GM19238 (cell line): ENCODE data around the gene ABHD12.
"Not testable (repeated sequence)": the region's sequence is repeated elsewhere in the genome, so short reads cannot be mapped to it uniquely, and the experiment has no call there.

ENCODE experiments used
- DNase-seq: peaks from one replicate; pipeline ENCODE4 v3.0.0; 2011; ENCODE audit warnings: low spot score; ENCODE audit not compliant: insufficient read length

The ABHD12 gene

GRCh38 chr20:25278636-25279361 lies 111.8 kb downstream of the ABHD12 start:
- no peak for DNase-seq

- no peak for DNase-seq
Measured at GRCh38 chr20:25277941-25278521, 112.6 kb downstream of the ABHD12 start.

- no peak for DNase-seq
Measured at GRCh38 chr20:25277051-25277801, 113.4 kb downstream of the ABHD12 start.

GRCh38 chr20:25276533-25277050 lies 114.0 kb downstream of the ABHD12 start:
- no peak for DNase-seq

- DNase-seq = no peak
Measured at GRCh38 chr20:25275813-25276532, 114.7 kb downstream of the ABHD12 start.

- DNase-seq = no peak
Measured at GRCh38 chr20:25274891-25275812, 115.5 kb downstream of the ABHD12 start.

- DNase-seq = no peak
Measured at GRCh38 chr20:25274481-25274880, 116.2 kb downstream of the ABHD12 start.

GRCh38 chr20:25273541-25274358 lies 116.9 kb downstream of the ABHD12 start:
- DNase-seq = no peak

GRCh38 chr20:25273046-25273445 lies 117.6 kb downstream of the ABHD12 start:
- DNase-seq = no peak

GRCh38 chr20:25272223-25273000 lies 118.2 kb downstream of the ABHD12 start:
- no peak for DNase-seq

GRCh38 chr20:25271486-25272222 lies 119.0 kb downstream of the ABHD12 start:
- DNase-seq = no peak

- DNase-seq = no peak
Measured at GRCh38 chr20:25270829-25271251, 119.8 kb downstream of the ABHD12 start.

- DNase-seq = no peak
Measured at GRCh38 chr20:25269833-25270170, 120.8 kb downstream of the ABHD12 start.

GRCh38 chr20:25269057-25269832 lies 121.4 kb downstream of the ABHD12 start:
- DNase-seq = no peak

- DNase-seq = not testable (repeated sequence)
Measured at GRCh38 chr20:25260770-25261437, 129.7 kb downstream of the ABHD12 start.

- no peak for DNase-seq
Measured at GRCh38 chr20:25259788-25260254, 130.8 kb downstream of the ABHD12 start.

- no peak for DNase-seq
Measured at GRCh38 chr20:25259358-25259757, 131.3 kb downstream of the ABHD12 start.
